ENCODE results near the gene RIMS3.

- TF ChIP-seq, protein P1, sequence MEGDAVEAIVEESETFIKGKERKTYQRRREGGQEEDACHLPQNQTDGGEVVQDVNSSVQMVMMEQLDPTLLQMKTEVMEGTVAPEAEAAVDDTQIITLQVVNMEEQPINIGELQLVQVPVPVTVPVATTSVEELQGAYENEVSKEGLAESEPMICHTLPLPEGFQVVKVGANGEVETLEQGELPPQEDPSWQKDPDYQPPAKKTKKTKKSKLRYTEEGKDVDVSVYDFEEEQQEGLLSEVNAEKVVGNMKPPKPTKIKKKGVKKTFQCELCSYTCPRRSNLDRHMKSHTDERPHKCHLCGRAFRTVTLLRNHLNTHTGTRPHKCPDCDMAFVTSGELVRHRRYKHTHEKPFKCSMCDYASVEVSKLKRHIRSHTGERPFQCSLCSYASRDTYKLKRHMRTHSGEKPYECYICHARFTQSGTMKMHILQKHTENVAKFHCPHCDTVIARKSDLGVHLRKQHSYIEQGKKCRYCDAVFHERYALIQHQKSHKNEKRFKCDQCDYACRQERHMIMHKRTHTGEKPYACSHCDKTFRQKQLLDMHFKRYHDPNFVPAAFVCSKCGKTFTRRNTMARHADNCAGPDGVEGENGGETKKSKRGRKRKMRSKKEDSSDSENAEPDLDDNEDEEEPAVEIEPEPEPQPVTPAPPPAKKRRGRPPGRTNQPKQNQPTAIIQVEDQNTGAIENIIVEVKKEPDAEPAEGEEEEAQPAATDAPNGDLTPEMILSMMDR (conservative IDR thresholded peaks at IDR 0.05; ENCODE audit: low read length): no peak
- TF ChIP-seq EZH2phosphoT487 (IDR thresholded peaks at IDR 0.05; ENCODE audit: borderline replicate concordance): no peak
Measured at GRCh38 chr1:40676501-40676900, 11.0 kb upstream of the RIMS3 start.
